HL-60 (cell line): Measurements from ENCODE around the gene FUT8.

Experiments used
- DNase-seq, 2 experiments: peaks; one replicate each; pipeline ENCODE4 v3.0.0-alpha.2; 2010 to 2020; ENCODE audit warnings: low read depth in 1 of 2, low spot score in 1 of 2
- H3K27ac ChIP-seq: fragments of 250-450 bp; sonication (Bioruptor Pico); replicated peaks from 2 replicates; pipeline ENCODE4 v1.5.1; 2020; ENCODE audit warnings: mild to moderate bottlenecking, moderate library complexity
- H3K27me3 ChIP-seq: fragments of 250-450 bp; sonication (Bioruptor Pico); 2 replicates; pipeline ENCODE4 v1.5.1; 2021; ENCODE audit warnings: mild to moderate bottlenecking, moderate library complexity; ENCODE audit not compliant: insufficient read depth, poor library complexity, severe bottlenecking
- H3K4me3 ChIP-seq: replicated peaks from 2 replicates; pipeline ENCODE4 v1.5.1; 2011; ENCODE audit warnings: mild to moderate bottlenecking, control low read depth, low read length; ENCODE audit not compliant: insufficient read depth
- GABPA ChIP-seq: IDR thresholded peaks from 2 replicates; pipeline ENCODE4 v1.6.1; 2012; ENCODE audit warnings: low read depth
- POLR2AphosphoS5 ChIP-seq: IDR thresholded peaks from 2 replicates; pipeline ENCODE4 v1.6.1; 2012; ENCODE audit warnings: low read depth
- SPI1 ChIP-seq: IDR thresholded peaks from 2 replicates; pipeline ENCODE4 v1.6.1; 2012; ENCODE audit warnings: low read depth, mild to moderate bottlenecking, borderline replicate concordance
- TF ChIP-seq, protein P1 (sequence below): IDR thresholded peaks from one replicate; pipeline ENCODE4 v1.5.1; 2011; ENCODE audit warnings: low read length, control low read depth, inconsistent platforms; ENCODE audit not compliant: insufficient read depth
- TF ChIP-seq, protein P2 (sequence below): IDR thresholded peaks from 2 replicates; pipeline ENCODE4 v1.6.1; 2012; ENCODE audit warnings: low read depth; ENCODE audit not compliant: insufficient replicate concordance

FUT8 gene

DNA sequence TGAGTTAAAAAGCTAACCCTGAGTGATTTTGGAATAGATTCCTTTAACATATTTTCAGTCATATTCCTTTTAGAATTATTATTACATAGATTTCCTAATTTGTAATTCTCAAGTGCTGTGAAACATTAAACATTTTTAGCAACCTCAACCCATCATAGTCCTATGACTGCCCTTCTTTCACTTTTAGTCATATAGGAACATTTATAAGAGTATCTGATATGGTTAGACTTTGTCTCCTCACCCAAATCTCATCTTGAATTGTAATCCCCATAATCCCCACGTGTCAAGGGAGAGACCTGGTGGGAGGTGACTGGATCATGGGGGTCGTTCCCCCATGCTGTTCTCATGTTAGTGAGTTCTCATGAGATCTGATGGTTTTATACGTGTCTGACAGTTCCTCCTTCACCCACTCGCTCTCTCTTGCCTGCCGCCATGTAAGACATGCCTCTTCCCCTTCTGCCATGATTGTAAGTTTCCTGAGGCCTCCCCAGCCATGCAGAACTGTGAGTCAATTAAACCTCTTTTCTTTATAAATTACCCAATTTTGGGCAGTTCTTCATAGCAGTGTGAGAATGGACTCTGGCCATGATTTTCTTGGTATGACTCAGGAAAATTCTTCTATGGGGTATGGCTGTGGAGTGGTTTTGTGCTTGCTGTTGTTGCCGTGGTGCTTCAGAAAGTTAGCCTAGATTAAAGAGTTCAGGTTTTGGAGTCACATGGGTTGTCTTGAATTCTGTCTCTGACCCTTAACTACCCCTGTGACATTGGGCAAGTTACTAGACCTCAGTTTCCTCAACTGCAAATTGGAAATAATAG is 83.9 kb downstream of the FUT8 start:
- DNase-seq = no peak
- H3K27me3 ChIP-seq = no peaks in the 10 kb centered on the region
- H3K4me3 ChIP-seq = no peak overlapping the region
- H3K27ac ChIP-seq = no peak overlapping the region
- TF ChIP-seq, protein P1, sequence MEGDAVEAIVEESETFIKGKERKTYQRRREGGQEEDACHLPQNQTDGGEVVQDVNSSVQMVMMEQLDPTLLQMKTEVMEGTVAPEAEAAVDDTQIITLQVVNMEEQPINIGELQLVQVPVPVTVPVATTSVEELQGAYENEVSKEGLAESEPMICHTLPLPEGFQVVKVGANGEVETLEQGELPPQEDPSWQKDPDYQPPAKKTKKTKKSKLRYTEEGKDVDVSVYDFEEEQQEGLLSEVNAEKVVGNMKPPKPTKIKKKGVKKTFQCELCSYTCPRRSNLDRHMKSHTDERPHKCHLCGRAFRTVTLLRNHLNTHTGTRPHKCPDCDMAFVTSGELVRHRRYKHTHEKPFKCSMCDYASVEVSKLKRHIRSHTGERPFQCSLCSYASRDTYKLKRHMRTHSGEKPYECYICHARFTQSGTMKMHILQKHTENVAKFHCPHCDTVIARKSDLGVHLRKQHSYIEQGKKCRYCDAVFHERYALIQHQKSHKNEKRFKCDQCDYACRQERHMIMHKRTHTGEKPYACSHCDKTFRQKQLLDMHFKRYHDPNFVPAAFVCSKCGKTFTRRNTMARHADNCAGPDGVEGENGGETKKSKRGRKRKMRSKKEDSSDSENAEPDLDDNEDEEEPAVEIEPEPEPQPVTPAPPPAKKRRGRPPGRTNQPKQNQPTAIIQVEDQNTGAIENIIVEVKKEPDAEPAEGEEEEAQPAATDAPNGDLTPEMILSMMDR = no peak
- no peak for TF ChIP-seq GABPA
- TF ChIP-seq SPI1 = no peak
- TF ChIP-seq, protein P2, sequence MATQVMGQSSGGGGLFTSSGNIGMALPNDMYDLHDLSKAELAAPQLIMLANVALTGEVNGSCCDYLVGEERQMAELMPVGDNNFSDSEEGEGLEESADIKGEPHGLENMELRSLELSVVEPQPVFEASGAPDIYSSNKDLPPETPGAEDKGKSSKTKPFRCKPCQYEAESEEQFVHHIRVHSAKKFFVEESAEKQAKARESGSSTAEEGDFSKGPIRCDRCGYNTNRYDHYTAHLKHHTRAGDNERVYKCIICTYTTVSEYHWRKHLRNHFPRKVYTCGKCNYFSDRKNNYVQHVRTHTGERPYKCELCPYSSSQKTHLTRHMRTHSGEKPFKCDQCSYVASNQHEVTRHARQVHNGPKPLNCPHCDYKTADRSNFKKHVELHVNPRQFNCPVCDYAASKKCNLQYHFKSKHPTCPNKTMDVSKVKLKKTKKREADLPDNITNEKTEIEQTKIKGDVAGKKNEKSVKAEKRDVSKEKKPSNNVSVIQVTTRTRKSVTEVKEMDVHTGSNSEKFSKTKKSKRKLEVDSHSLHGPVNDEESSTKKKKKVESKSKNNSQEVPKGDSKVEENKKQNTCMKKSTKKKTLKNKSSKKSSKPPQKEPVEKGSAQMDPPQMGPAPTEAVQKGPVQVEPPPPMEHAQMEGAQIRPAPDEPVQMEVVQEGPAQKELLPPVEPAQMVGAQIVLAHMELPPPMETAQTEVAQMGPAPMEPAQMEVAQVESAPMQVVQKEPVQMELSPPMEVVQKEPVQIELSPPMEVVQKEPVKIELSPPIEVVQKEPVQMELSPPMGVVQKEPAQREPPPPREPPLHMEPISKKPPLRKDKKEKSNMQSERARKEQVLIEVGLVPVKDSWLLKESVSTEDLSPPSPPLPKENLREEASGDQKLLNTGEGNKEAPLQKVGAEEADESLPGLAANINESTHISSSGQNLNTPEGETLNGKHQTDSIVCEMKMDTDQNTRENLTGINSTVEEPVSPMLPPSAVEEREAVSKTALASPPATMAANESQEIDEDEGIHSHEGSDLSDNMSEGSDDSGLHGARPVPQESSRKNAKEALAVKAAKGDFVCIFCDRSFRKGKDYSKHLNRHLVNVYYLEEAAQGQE = no peak
- TF ChIP-seq POLR2AphosphoS5 = no peak

DNA sequence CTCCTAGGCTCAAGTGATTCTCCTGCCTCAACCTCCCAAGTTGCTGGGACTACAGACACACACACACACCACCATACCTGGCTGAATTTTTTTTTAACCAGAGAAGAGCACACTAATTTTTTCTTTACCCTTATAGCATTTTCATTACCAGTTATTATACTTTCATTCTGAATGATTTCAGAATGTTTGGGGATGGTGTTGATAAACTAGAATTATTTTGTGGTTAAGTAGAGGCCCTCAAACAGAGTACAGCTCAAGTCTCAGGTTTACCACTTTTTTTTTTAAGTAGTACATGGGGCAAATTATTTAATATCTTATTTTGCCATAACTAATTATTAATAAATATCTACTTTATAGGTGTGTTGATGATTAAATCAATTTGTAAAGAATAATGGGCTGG is 86.6 kb downstream of the FUT8 start:
- no peak for TF ChIP-seq GABPA
- H3K27ac ChIP-seq = no peak overlapping the region
- no peak for DNase-seq
- no peaks in the 10 kb centered on the region for H3K27me3 ChIP-seq
- no peak overlapping the region for H3K4me3 ChIP-seq

DNA sequence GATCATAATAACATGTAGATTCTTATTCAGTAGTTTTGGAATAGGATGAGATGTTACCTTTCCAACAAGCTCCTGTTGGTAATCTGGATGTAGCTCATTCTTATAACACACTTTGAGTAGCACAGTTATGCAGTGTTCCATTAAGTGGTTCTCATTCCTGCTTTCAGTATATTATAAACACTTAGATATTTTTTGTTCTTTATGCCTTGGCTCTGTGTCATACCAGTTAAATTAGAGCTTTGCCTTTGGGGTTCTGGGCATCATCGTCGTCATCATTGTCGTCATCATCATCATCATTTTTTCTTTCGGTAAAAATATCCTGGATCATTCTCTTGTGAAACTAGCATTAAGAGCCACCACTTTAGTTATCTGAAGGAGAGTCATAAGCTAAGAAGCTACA is 87.5 kb downstream of the FUT8 start:
- no peak for DNase-seq
- Histone ChIP-seq H3K27ac (no peak overlapping the region), H3K27me3 (no peaks in the 10 kb centered on the region), H3K4me3 (no peak overlapping the region)
- TF ChIP-seq GABPA (no peak), SPI1 (no peak), POLR2AphosphoS5 (no peak)
- TF ChIP-seq, protein P1 = no peak
- TF ChIP-seq, protein P2 = no peak

DNA sequence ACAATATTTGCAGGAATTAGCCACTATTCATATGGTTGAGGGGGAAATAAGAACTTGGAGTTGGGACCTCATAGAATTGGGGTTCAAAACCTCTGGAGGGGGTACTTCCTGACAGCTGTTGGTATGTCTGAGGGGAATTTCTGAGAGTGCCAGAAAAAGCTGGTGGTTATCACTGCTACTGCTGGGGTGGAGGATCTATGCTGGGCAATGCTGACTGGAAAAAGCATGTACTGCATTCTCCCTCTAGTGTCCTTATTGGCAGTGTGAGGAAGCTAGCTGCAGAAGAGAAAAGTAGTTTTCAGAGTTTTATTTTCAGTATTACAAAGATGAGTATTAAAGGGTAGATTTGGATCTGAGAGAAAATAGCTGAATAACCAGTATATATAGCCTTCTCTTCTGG is 88.8 kb downstream of the FUT8 start:
- H3K27ac ChIP-seq = no peak overlapping the region
- no peak overlapping the region for H3K4me3 ChIP-seq
- no peak for DNase-seq
- TF ChIP-seq, protein P1 = no peak
- TF ChIP-seq POLR2AphosphoS5 = no peak
- TF ChIP-seq, protein P2 = no peak
- TF ChIP-seq SPI1 = no peak
- no peak for TF ChIP-seq GABPA
- H3K27me3 ChIP-seq = no peaks in the 10 kb centered on the region
